Stimulated activated CD4-positive, alpha-beta T cell treated with anti-CD3 and anti-CD28 coated beads, TNF-alpha, amount 100 ng/mL, for 1 hour (primary cell): Measurements from ENCODE around the gene NUDT9.
"Not testable (repeated sequence)": the region's sequence is repeated elsewhere in the genome, so short reads cannot be mapped to it uniquely, and the experiment has no call there.

Source experiments
- DNase-seq, 3 donors: peaks; one replicate each; pipeline ENCODE4 v3.0.0-alpha.2; 2020; ENCODE audit warnings: low read depth in 3 of 3, low spot score in 1 of 3

The NUDT9 gene

GRCh38 chr4:87422104-87423052, at the start of gene NUDT9:
Gene NUDT9 (plus strand): TSS chr4:87422573. CDS start chr4:87422906, 333 bp downstream.
- peak; percentile 50 to 75 (median 62) for DNase-seq

DNA sequence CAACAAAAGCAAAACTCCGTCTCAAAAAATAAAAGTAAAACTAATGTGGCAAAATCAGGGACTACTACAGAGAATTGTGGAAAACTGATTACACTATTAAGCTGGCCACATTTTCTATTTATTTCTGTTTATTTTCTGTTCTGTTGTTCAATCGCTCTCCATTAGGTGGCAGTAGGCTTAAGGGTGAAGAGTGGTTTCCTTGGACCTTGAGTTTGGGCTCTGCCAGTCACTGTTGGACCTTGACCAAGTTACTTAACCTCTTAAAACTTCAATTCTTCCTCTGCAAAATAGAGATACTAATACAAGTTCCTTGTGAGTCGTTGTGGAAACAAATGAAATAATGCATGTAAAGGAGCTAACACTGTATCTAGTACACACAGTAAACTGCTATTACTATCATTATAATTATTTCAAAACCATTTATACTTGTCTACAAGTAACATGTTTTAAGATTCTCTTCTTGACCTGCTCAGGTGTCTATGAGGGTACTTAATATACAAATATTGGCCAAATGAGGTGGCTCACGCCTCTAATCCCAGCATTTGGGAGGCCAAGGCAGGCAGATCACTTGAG, 46.6 kb upstream of the NUDT9 start:
- DNase-seq, result no peak

DNA sequence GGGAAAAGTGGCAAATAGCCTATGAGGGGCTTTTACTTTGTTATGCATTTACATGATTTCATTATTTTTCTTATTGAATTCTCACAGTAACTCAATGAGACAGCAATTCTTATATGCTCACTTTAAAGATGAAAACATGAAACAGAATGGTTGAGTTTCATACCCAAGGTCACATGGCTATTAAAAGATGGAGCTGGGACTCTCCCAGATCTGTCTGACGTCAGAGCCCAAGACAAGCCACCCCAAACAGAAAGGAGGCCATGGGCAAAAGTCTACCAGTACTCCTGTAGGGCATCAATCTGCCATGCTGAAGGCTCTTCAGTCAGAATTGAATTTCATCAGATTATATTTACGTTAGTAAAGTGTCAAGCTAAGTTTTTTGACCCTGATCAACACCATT, 44.6 kb upstream of the NUDT9 start:
- no peak for DNase-seq

GRCh38 chr4:87382116-87382515, 40.3 kb upstream of the NUDT9 start:
- DNase-seq, result no peak

DNA sequence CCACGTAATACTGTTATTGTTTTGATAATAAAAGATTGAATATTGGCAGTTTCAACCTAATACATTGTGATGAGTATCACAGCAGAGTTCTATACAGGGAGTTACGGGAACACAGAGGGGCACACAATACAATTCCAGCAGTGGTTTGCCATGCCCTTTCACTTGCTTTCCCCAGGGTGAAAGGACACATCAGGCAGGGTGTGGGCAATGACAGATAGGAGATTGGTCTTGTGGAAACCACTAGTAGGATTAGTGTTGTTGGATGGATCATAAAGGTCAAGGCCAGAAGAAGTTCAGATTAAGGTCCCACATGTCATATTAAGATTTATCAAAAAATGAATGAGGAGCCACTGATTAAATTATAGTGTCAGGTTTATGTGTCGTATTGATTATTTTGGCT, 39.4 kb upstream of the NUDT9 start:
- DNase-seq, result no peak

DNA sequence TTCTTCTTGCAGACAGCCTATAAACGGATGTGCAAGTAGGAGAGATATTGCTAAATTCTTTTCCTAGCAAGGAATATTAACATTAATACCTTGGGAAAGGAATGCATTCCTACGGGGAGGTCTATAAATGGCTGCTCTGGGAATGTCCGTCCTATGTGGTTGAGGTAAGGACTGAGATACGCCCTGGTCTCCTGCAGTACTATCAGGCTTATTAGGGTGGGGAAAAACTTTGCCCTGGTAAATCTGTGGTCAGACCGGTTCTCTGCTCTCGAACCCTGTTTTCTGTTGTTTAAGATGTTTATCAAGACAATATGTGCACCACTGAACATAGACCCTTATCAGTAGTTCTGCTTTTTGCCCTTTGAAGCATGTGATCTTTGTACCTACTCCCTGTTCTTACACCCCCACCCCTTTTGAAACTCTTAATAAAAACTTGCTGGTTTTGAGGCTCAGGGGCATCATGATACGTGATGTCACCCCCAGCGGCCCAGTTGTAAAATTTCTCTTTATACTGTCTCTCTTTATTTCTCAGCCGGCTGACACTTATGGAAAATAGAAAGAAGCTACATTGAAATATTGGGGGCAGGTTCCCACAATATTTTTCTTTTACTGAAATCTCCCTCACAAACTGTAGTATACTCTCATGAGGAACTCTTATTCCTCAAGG, 37.8 kb upstream of the NUDT9 start:
- not testable (repeated sequence) for DNase-seq

- DNase-seq, result no peak
Observed at GRCh38 chr4:87387237-87387636, 35.1 kb upstream of the NUDT9 start.

GRCh38 chr4:87388901-87389300, 33.5 kb upstream of the NUDT9 start:
- DNase-seq, result no peak

GRCh38 chr4:87390055-87390454, 32.3 kb upstream of the NUDT9 start:
- not testable (repeated sequence) for DNase-seq

- no peak for DNase-seq
Observed at GRCh38 chr4:87390551-87390890, 31.9 kb upstream of the NUDT9 start.

DNA sequence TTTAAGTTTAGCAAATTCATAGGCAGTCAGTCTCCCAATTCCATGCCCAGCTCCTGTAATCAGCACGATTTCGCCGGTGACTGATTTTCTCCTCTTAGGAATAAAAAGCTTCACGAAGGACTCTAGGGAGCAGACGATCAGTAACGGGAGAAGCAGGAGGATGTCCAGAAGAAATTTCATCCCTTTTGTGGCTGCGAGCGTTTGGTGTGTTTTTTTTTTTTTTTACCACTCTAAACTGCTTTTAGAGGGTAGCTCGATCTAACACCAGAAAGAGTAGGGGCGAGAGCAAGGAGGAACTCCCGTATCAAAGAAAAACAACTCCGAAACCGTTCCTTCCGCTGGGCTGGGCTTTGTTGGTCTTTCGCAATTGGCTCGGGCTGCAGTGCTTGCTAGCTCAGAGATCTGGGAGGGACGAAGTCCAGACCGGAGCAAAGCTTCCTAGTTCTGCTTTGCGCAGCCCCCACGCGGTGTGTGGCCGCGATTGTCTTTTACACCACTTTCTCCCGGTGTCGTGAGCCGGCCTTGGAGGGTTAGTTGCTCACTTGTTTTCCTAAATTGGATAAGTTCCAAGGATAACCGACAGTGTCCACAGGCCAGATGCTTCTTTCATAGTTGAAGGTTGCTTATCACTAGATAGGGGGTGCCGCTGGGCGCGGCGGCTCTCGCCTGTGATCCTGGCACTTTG, 31.3 kb upstream of the NUDT9 start, which contains the start of gene HSD17B11:
HSD17B11 (minus strand) TSS at position 298 of the 685 bp plus-strand sequence; CDS start at position 180, 118 bp downstream.
- DNase-seq, result peak; percentile 50 to 63 (median 50)

GRCh38 chr4:87391576-87392054, 30.8 kb upstream of the NUDT9 start:
- DNase-seq, result no peak

DNA sequence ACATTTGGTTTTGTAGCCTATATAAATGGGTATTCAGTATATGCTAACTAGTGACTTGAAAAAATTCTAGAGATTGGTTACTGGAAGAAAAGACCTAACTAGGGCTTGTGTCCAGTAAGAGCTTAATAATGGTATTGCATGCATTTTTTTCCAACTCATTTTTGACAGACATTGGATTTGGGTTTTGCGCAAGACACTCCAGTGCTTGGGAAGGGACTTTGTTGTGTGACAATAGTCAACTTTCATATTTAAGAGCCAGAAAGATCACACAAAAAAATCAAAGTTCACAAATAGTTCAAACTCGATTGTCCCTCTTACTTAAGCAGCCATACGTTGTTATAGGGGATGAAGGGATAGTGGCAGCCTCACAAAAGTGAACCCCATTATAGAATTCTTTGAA, 30.2 kb upstream of the NUDT9 start:
- no peak for DNase-seq

DNA sequence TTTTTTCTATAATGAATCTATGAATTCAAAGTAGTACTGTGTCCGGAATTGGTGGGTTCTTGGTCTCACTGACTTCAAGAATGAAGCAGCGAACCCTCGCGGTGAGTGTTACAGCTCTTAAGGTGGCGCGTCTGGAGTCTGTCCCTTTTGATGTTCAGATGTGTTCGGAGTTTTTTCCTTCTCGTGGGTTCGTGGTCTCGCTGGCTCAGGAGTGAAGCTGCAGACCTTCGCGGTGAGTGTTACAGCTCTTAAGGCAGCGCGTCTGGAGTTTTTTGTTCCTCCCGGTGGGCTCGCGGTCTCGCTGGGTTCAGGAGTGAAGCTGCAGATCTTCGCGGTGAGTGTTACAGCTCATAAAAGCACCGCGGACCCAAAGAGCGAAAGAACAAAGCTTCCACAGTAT, 27.3 kb upstream of the NUDT9 start:
- not testable (repeated sequence) for DNase-seq

DNA sequence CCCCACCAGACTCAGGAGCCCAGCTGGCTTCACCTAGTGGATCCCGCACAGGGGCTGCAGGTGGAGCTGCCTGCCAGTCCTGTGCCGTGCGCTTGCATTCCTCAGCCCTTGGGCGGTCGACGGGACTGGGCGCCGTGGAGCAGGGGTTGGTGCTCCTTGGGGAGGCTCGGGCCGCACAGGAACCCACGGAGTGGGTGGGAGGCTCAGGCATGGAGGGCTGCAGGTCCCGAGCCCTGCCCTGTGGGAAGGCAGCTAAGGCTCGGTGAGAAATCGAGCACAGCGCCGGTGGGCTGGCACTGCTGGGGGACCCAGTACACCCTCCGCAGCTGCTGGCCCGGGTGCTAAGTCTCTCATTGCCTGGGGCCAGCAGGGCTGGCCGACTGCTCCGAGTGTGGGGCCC, 26.5 kb upstream of the NUDT9 start:
- DNase-seq, result not testable (repeated sequence)

GRCh38 chr4:87399148-87399547, 23.2 kb upstream of the NUDT9 start:
- DNase-seq, result no peak

DNA sequence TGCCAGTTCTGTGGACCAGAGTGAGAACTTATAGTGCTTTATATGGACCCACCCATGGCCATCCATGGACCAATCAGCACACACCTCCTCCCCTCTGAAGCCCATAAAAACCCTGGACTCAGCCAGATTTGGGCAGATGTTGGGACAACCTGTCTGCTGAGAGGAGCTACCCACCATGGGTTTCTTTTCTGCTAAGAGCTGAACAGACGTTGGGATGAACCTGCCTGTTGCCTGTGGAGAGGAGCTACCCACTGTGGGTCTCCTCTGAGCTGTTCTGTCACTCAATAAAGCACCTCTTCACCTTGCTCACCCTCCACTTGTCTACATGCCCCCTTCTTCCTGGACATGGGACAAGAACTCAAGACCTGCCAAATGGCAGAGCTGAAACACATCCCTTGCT, 22.4 kb upstream of the NUDT9 start:
- DNase-seq, result no peak

DNA sequence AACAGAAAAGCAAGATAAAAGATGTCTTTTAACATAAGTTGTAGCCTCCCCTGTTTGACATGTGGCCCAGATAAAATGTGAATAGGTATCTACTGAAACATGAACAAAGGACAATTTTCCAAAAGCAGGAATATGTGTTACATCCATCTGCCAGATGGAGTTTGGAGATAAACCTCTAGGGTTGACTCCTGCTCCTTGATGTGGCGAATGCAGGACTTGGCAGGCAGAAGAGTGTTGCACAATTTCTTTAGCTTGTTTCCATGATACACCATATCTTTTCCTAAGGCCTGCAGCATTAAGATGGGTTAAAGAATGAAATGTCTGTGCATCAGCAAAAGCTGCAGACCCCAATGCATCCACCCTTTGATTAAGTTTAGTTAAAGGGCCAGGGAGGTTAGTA, 18.6 kb upstream of the NUDT9 start:
- DNase-seq, result not testable (repeated sequence)

DNA sequence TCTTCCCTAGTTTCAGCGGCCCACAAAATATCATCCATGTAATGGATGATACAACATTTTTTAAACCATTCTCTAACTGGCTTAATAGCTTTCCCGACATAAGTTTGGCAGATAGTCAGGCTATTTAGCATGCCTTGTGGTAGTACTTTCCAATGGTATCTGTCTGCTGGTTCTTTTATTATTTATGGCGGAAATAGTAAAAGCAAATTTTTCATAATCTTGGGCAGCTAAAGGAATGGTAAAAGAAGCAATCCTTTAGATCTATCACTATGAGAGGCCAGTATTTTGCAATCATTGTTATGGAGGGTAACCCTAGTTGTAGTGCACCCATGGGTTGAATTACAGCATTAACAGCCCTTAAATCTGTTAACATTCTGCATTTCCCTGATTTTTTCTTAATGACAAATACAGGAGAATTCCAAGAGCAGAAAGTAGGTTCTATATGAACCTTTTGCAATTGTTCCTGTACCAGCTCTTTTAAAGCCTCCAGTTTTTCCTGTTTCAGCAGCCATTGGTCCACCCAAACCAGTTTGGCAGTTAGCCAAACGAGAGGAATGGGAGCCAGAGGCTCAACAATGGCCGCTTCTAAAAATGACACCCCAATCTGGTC, 17.1 kb upstream of the NUDT9 start:
- no peak for DNase-seq

DNA sequence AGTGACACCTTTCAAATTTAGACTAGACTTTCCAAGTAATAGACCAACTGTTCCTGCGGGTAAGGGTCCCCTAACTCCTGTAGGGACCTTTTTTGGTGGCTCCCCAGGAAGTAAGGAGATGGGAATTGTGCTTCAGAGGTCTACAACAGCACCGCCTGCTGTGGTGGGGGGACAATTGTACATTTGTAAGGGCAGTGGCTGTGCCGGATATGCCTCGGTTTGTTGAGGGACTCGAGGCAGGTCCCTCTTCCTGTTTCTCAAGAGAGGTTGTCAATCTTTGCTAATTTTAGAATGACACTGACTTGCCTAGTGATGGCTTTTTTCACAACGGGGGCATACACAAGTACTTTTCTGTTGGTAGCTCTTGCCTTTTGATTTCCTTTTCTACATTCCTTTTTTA, 15.9 kb upstream of the NUDT9 start:
- no peak for DNase-seq

DNA sequence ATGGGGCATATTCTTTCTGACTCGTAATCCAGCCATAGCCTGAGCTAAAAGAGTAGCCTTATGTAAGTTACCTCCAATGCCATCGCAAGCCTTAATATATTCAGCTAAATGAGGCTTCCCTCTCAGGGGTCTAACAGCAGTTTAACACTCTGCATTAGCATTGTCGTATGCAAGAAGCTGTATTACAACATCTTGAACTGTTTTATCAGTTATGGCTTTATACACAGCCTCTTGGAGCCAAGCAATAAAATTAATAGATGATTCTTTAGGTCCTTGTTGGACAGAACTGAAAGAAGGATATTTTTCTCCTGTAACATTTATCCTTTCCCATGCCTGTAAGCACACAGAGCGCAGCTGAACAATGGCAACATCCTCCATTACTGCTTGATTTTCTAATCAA, 15.5 kb upstream of the NUDT9 start:
- not testable (repeated sequence) for DNase-seq
